ENCODE results near the gene ATXN7. TPM values are rescaled to one million over a fixed set of nuclear protein-coding genes. Genes with fewer than 3 reads are reported as not detected.

Gene ATXN7
- total RNA-seq, 3 donors from 2014 or later (not counting 1 experiment from before 2014, with no cell fraction given) = 126 to 176 (median 146) TPM

- peaks cover 15 to 17% of the 10 kb centered on the region in 2 donors for H3K4me1 Mint-ChIP-seq
- Histone ChIP-seq H3K36me3 (ENCODE audit: control insufficient read depth, insufficient read depth, low read length) (peaks cover 92% of the 10 kb centered on the region), H3K9me3 (ENCODE audit: control insufficient read depth, insufficient read depth, low read length) (no peaks in the 10 kb centered on the region), H3K4me3 (ENCODE audit: low read length) (no peak overlapping the region), H3K27me3 (ENCODE audit: control insufficient read depth, insufficient read depth, low read length) (no peaks in the 10 kb centered on the region), H3K27ac (ENCODE audit: low read length) (no peak overlapping the region), H3K4me1 (ENCODE audit: control insufficient read depth, insufficient read depth, low read length) (no peaks in the 10 kb centered on the region)
- H3K27me3 Mint-ChIP-seq (ENCODE audit: low read depth in 2 of 2) = no peaks in the 10 kb centered on the region
- DNase-seq (no peak), ATAC-seq (no peak)
- intact Hi-C loops (cut with micrococcal nuclease) = no loop called here
- no peak overlapping the region for H3K4me3 Mint-ChIP-seq
- 96% methylated on average over 3 of the region's 3 CpGs for WGBS (ENCODE audit: insufficient coverage)
- no peaks in the 10 kb centered on the region for H3K9me3 Mint-ChIP-seq
- peak overlapping the region; percentile 15 to 55 for H3K27ac Mint-ChIP-seq
- H3K36me3 Mint-ChIP-seq = peaks cover 30% of the 10 kb centered on the region
- TF ChIP-seq CTCF (IDR thresholded peaks at IDR 0.05) = no peak
Measured at GRCh38 chr3:63991666-63992065, 128.0 kb downstream of the ATXN7 start.

GRCh38 chr3:63992516-63993209, 129.0 kb downstream of the ATXN7 start:
- H3K27me3 Mint-ChIP-seq (ENCODE audit: low read depth in 2 of 2) = no peaks in the 10 kb centered on the region
- no peak overlapping the region for H3K4me3 Mint-ChIP-seq
- Histone ChIP-seq H3K27ac (ENCODE audit: low read length) (no peak overlapping the region), H3K36me3 (ENCODE audit: control insufficient read depth, insufficient read depth, low read length) (peaks cover 91% of the 10 kb centered on the region), H3K4me3 (ENCODE audit: low read length) (no peak overlapping the region), H3K9me3 (ENCODE audit: control insufficient read depth, insufficient read depth, low read length) (no peaks in the 10 kb centered on the region), H3K4me1 (ENCODE audit: control insufficient read depth, insufficient read depth, low read length) (no peaks in the 10 kb centered on the region), H3K27me3 (ENCODE audit: control insufficient read depth, insufficient read depth, low read length) (no peaks in the 10 kb centered on the region)
- DNase-seq (no peak), ATAC-seq (no peak)
- intact Hi-C loops (cut with micrococcal nuclease) = loop anchor here (1.0 kb wide), 2 partner anchors 30 to 81 kb away; no protein-coding TSS in a partner anchor
- peaks cover 24% of the 10 kb centered on the region for H3K36me3 Mint-ChIP-seq
- H3K9me3 Mint-ChIP-seq = no peaks in the 10 kb centered on the region
- 94% methylated on average over 4 of the region's 5 CpGs for WGBS (ENCODE audit: insufficient coverage)
- no peak for TF ChIP-seq CTCF (IDR thresholded peaks at IDR 0.05)
- H3K4me1 Mint-ChIP-seq = peaks cover 10 to 15% of the 10 kb centered on the region in 2 donors
- H3K27ac Mint-ChIP-seq = peak overlapping the region in 1 of 2 donors; percentile 55

DNA sequence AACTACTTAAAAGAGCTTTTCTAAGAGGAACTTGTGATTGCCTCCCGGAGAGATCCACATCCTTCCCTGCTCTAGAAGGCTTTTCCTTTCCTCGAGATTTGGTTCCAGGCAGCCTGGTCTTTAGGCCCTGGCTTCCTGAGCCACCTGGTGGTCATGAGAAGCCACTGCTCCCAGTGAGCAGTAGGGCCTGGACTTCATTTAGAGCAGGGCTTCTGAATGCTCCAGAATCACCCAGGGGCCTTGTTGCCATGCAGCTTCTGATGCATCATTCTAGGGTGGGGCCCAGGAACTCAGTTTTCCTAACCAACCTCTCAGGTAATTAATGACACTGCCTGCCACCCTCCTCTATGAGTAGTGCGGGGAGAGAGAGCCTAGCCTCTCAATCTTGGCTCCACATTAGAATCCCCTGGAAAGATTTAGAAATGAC, 130.0 kb downstream of the ATXN7 start:
- no peaks in the 10 kb centered on the region for H3K4me1 ChIP-seq (ENCODE audit: control insufficient read depth, insufficient read depth, low read length)
- 49% methylated on average over 3 of the region's 3 CpGs for WGBS (ENCODE audit: insufficient coverage)
- H3K4me1 Mint-ChIP-seq = peaks cover 4 to 15% of the 10 kb centered on the region in 2 donors
- peaks cover 92% of the 10 kb centered on the region for H3K36me3 ChIP-seq (ENCODE audit: control insufficient read depth, insufficient read depth, low read length)
- no peaks in the 10 kb centered on the region for H3K27me3 ChIP-seq (ENCODE audit: control insufficient read depth, insufficient read depth, low read length)
- ATAC-seq (peak; percentile 80 to 98 (median 89)), DNase-seq (peak; percentile 44 to 81)
- no peaks in the 10 kb centered on the region for H3K9me3 Mint-ChIP-seq
- peak; percentile 94 for TF ChIP-seq CTCF (IDR thresholded peaks at IDR 0.05)
- H3K4me3 Mint-ChIP-seq = no peak overlapping the region
- H3K4me3 ChIP-seq (ENCODE audit: low read length) = no peak overlapping the region
- H3K36me3 Mint-ChIP-seq = peaks cover 18% of the 10 kb centered on the region
- H3K27ac ChIP-seq (ENCODE audit: low read length) = no peak overlapping the region
- no peaks in the 10 kb centered on the region for H3K27me3 Mint-ChIP-seq (ENCODE audit: low read depth in 2 of 2)
- peak overlapping the region; percentile 46 to 60 for H3K27ac Mint-ChIP-seq
- intact Hi-C loops (cut with micrococcal nuclease) = loop anchor here (1.0 kb wide), 2 partner anchors 31 to 82 kb away; no protein-coding TSS in a partner anchor
- H3K9me3 ChIP-seq (ENCODE audit: control insufficient read depth, insufficient read depth, low read length) = no peaks in the 10 kb centered on the region

Data from natural killer cell (primary cell).